Fibroblast of villous mesenchyme (primary cell): ENCODE results near the gene KCNJ2. TPM values are rescaled to one million over a fixed set of nuclear protein-coding genes. Genes with fewer than 3 reads are reported as not detected.

ENCODE experiments used
- DNase-seq: peaks from one replicate; pipeline ENCODE4 v3.0.0-alpha.2; 2010; ENCODE audit warnings: low read depth
- H3K4me3 ChIP-seq: 2 replicates; pipeline ENCODE4 v1.5.1; 2011; ENCODE audit warnings: low read depth, mild to moderate bottlenecking, low read length
- total RNA-seq: library from RNA; depleted of rRNA; stranded (reverse); fragments of >200 nt; gene quantifications from 2 replicates; pipeline ENCODE4 v1.2.3, GENCODE V29; 2012
- TF ChIP-seq, protein P1 (sequence below): IDR thresholded peaks from 2 replicates; pipeline ENCODE4 v1.5.1; 2012; ENCODE audit warnings: low read depth, mild to moderate bottlenecking, low read length; ENCODE audit not compliant: insufficient read depth

KCNJ2 gene
- total RNA-seq, 1 donor: 0.86 TPM

DNA sequence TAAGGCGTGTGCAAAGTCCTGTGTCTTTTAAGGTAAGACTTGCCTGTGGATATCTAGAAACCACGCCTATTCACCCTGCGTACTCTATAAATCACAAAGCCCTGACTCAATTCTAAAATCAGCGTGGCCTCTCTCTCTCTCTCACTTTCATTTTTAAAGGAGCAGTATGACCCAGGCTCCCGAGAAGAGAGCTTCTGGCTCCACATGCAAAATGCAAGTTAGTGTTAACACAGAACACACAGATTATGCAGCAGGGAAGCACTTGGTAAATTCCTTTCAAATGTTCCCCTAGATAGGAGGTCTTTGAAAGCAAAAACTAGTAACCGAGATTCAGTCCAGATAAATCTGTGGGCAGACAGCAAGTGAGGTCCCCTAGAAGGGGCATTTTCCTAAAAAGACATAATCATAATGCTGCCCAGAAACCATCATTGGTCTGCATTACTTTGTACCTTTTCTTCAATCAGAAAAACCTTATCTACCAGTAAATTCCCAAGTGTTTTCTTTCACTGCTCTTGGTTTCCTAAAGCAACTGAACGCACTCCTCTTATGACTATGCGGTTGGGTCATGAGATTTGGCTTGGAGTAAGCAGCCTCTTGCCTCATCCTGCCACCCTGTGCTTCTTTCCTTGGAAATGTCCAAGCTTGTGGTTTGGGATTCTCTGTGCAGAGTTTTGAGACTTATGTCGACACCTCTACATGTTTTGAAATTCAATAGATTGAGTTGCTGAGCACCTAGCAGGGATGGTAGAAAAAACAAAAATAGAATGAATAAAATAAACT lies 31.7 kb upstream of the KCNJ2 start:
- TF ChIP-seq, protein P1, sequence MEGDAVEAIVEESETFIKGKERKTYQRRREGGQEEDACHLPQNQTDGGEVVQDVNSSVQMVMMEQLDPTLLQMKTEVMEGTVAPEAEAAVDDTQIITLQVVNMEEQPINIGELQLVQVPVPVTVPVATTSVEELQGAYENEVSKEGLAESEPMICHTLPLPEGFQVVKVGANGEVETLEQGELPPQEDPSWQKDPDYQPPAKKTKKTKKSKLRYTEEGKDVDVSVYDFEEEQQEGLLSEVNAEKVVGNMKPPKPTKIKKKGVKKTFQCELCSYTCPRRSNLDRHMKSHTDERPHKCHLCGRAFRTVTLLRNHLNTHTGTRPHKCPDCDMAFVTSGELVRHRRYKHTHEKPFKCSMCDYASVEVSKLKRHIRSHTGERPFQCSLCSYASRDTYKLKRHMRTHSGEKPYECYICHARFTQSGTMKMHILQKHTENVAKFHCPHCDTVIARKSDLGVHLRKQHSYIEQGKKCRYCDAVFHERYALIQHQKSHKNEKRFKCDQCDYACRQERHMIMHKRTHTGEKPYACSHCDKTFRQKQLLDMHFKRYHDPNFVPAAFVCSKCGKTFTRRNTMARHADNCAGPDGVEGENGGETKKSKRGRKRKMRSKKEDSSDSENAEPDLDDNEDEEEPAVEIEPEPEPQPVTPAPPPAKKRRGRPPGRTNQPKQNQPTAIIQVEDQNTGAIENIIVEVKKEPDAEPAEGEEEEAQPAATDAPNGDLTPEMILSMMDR: no peak
- peak; percentile 98 for DNase-seq

DNA sequence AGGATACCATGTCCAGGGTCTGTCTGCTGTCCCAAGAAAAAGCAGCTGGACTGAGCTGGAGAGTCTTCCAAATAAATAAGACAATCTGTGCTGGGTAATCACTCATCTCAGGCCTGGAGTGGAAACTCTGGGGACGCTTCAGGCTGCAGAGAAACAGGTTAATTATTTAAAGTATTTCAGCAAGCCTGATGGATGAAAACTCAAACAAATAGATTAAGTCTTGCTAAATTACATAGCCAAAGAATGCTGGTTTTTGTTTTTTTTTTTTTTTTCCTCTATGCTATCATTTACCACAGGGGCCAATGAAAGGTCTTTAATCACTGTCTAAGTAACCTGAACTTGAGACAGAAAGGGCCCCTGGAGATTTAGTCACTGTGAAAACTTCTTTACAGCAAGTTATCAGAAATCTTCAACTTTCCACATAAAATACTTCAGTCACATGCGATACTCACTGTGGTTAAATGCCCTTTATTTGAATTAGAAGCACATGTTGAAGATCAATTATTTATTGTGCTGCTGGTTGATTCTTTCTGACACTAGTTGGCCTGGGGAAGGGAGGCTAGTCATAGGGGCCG lies 31.0 kb upstream of the KCNJ2 start:
- DNase-seq: peak; percentile 5
- no peak overlapping the region for H3K4me3 ChIP-seq
- TF ChIP-seq, protein P1: no peak

More for the DNA sequence above, 31.7 kb upstream of the KCNJ2 start:
- H3K4me3 ChIP-seq: peak overlapping the region; percentile 45

DNA sequence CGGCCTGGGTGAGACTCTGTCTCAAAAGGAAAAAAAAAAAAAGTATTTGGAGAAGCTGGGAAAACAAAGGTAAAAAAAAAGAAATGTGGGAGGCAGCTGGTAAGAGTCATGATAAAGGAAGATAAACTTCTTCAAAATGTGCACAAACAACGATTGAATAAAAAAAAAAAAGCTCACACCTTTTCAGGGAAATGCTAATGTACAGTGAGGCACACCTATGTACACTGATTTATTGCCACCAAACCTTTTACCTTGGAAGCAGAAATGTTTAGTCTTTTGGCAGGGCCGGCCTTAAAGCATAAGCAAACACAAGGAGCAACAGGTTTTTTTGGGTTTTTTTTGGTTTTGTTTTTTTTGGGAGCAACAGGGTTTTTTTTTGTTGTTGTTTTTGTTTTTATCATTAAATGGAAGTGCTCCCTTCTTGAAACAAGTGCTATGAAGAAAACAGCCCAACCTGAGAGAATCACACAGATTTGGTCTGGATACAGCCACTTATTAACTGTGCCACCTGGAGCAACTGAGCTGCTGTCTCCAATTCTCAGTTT lies 29.8 kb upstream of the KCNJ2 start:
- TF ChIP-seq, protein P1: no peak
- DNase-seq: no peak
- H3K4me3 ChIP-seq: no peak overlapping the region

DNA sequence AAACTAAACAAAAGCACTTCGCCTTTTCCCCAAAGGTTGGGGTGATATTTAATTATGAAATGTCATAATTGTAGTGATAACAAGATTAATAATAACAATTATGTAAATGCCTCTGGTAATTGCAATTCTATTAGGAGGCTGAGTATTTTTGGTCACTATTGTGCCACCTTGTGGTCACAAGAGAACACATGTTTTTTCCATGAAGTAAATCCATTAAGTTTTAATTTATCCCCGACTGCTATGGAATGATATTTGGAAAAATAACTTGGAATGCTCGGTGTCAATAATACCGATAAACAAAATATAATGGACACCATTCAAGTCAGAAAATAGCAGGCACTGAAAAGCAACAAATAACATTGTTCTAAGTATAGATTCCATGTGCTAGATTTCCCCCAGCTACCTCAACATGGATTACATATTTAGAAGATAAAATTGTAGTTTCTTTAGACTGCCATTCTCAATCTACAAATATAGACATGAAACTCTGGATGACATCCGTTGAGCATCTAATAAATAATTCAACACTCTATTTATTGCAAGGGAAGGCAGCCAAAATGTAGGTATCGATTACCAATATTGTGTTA lies 25.0 kb upstream of the KCNJ2 start:
- no peak overlapping the region for H3K4me3 ChIP-seq
- DNase-seq: peak; percentile 64
- TF ChIP-seq, protein P1: peak; percentile 61

DNA sequence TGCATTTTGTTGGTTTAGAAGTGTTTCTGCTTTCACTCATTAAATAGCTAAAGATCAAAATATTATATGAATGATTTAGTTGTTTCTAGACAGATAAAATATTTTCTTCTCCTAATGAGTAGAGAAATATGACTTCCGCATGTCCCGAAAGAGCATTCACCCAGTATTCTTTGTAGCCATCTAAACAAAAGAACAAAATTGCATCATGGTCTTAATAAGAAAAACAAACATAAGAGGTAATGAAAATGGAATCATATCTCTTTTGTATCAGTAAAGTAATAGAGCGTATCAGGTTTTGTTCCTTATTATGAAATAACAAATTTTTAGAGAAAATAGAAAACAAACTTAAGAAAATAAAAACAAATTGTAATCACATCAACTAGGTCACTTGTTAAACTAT lies 16.1 kb upstream of the KCNJ2 start:
- H3K4me3 ChIP-seq: no peak overlapping the region
- TF ChIP-seq, protein P1: no peak
- no peak for DNase-seq

DNA sequence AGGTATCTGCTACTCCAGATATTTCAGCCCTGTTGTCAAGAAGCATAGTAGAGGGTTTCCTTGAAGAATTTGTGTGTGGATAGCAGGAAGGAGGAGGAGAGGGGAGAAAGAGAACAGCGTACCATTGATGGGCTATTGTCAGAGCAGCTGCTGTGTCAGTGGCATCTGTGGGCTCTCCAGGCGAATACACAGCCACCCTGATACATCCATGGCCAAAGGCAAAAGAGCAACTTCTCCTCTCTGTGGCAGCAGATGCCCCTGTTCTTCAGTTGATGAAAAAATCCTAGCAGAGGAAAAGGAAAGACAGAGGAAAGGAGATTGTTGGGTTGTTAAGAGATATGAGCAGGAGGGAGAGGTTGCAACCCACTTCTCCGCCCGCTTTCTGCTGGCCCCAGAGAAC lies 12.2 kb upstream of the KCNJ2 start:
- DNase-seq: no peak
- H3K4me3 ChIP-seq: no peak overlapping the region
- TF ChIP-seq, protein P1: no peak
